KOPT-K1 (cell line): ENCODE measurements around the gene FAM200B.
A peak's percentile ranks its signal among the peaks of the same experiment; 100 is the strongest.

Experiments
- H3K27ac ChIP-seq: fragments of 200-600 bp; sonication (generic); 2 replicates; pipeline ENCODE4 v1.5.1; 2016; ENCODE audit warnings: antibody characterized with exemption, mild to moderate bottlenecking, low read depth, low read length; ENCODE audit not compliant: poor library complexity, severe bottlenecking
- H3K36me3 ChIP-seq: fragments of 200-600 bp; sonication (generic); 2 replicates; pipeline ENCODE4 v1.5.1; 2017; ENCODE audit warnings: antibody characterized with exemption, mild to moderate bottlenecking, low read length, moderate library complexity; ENCODE audit not compliant: insufficient read depth
- H3K9me3 ChIP-seq: fragments of 200-600 bp; sonication (generic); 2 replicates; pipeline ENCODE4 v1.5.1; 2017; ENCODE audit warnings: antibody characterized with exemption, low read length, mild to moderate bottlenecking; ENCODE audit not compliant: insufficient read depth, poor library complexity, severe bottlenecking

The FAM200B gene

DNA sequence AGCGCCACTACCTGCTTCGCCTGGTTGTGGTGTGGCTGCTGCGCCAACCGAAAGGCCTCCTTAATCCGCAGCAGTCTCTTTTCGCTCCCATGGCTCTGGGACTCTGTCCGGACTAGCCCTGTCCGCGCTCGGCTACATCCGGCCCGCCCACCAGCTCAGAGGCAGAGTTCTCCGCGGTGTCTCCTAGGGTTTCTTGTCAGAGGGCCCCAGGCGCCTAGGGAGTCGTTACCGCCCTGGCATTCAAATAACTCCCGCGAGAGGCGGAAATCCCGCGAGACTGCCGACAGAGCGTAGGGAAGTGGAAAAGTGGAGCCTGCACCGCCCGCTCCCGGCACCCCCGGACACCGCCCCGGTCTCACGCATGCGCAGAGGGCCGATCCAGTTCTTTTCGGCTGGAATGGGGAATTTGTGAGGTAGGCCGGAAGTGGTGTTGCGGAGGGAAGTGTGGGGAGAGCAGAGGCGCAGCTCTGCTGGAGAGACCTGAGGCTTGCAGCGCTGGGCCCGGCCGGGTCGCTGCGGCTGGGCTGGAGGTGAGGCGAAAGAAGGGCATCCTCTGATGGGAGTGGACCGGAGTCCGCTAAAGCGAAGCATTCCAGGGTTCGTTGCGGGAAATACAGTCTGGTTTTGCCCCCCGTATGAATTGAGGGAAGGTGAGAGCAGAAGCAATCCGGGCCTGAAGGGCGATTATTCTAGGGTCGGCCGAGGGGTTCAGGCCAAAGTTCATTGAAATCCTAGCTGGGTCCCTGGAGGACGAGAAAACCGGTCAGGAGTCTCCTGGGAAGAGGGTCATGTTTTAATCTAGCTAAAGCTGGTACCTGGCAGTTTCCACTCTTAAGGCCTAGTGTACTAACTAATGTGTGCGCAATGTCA lies at the start of gene FAM200B:
Gene FAM200B (plus strand): TSS at position 456 of the 870 bp plus-strand sequence. CDS start 5,151 bp downstream, outside the sequence.
- Histone ChIP-seq H3K9me3 (no peaks in the 10 kb centered on the region), H3K36me3 (peaks cover 28% of the 10 kb centered on the region), H3K27ac (peak within 1 kb of the TSS; percentile 90)

DNA sequence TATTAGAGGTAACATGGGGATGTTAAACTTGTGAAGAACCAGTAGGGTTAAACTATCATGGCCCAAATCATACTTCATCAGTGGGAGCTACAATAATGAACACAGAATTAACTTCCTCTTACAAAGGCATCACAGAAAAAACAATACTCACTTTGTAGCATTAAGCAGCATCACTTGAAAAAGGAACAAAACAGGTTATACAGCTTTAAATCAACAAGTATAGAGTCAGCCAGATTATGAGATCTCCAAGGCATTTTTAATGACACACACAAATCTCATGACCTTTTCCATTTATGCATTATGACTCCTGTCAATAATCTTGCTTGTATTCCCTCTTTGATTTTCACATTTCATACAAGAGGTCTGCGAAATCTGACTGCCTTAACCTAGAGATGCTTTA lies 44.8 kb upstream of the FAM200B start:
- Histone ChIP-seq H3K36me3 (peaks cover 96% of the 10 kb centered on the region), H3K9me3 (peaks cover 12% of the 10 kb centered on the region), H3K27ac (no peak overlapping the region)

DNA sequence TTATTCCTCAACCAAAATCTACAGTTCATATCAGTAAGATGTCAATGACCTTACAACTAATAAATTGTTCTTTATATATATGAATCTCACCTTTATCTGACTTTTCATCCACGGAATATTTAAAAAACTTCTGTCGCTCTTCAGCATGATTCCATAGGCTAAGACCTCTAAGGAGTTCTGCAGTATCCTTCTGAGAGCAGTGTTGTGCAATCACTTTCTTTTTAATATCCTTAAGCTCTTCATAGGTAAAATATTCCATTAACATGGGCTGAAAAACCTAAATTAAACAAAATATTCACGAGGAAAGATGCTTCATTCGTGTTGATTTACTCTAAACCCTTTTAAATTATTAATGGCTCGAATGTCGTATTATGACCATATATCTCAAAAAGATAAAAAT lies 43.2 kb upstream of the FAM200B start:
- Histone ChIP-seq H3K36me3 (peaks cover 84% of the 10 kb centered on the region), H3K27ac (no peak overlapping the region), H3K9me3 (peaks cover 5% of the 10 kb centered on the region)

DNA sequence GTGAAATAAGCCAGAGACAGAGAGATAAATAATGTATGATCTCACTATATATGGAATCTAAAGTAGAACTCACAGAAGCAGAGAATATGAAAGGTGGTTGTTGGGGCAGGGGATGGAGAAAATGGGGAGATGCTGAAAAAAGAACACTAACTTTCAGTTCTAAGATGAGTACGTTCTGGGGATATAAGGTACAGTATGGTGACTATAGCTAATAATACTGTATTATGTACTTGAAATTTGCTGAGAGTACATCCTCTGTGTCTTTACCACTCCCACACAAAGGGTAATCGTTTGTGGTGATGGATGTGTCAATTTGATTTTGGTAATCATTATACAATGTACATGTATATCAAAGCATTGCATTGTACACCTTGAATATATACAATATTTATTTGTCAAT lies 33.0 kb upstream of the FAM200B start:
- no peaks in the 10 kb centered on the region for H3K9me3 ChIP-seq
- H3K27ac ChIP-seq: no peak overlapping the region
- peaks cover 5% of the 10 kb centered on the region; the same call in 1 of the 2 replicates for H3K36me3 ChIP-seq

DNA sequence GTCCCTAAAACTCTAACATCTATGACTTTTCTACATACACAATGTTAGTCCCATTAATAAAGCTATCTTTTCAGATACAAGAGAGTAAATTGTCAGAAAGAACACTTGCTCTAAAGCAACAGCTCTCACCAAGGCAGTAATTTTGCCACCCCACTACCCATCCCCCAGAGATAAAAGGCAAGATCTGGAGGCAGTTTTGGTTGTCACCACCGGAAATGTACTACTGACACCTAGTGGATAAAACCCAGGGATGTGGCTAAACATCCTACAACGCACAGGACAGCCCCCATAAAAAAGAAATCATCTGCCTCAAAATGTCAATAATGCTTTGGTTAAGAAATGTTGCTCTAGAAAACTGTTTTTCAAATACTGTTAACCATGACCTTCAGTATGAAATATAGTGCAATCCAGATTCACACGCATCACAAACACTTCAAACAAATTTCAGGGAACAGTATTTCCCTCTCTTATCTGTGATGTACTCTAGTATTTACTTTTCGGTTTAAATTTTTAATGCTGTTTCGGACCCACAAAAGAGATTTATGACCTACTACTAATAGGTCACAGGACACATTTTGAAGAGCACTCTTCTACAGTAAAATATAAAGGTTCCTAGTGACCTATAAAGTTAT lies 31.6 kb upstream of the FAM200B start:
- peak overlapping the region; percentile 37 for H3K27ac ChIP-seq
- H3K36me3 ChIP-seq: no peaks in the 10 kb centered on the region
- H3K9me3 ChIP-seq: no peaks in the 10 kb centered on the region

DNA sequence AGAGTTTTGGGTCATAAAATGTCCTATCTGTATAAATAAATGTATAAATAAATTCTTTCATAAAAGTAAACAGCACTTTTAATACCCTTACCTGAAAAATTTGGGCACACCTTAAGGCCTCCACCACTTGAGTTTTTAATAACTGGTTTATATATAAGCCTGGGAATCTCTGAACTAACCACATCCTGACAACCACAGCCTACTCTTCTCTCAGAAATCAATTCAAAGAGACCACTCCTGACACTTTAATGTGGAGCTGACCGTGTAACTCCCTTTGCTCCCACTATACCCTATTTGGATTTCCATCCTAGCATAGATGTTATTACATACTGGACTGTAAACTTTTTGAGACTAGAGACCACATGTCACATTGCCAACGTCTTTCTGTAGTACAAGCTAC lies 30.0 kb upstream of the FAM200B start:
- Histone ChIP-seq H3K27ac (no peak overlapping the region), H3K36me3 (no peaks in the 10 kb centered on the region), H3K9me3 (no peaks in the 10 kb centered on the region)

DNA sequence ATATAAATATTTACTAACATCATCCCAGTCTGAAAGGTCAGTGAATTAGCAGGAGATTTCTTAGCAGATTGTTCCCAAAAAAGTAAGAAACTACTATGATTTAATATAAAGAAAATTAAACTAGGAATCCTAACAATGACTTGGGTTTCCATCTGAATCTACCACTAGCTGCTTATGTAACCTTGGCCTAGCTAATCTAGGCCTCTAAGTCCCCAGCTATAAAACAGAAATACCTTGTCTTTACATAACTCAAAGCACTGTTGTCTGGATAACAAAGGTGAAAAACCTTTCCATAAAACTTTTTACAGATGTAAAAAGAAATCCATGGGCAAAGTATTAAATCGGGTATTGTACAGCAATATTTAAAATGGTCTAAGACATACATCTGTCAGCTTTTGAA lies 29.4 kb upstream of the FAM200B start:
- Histone ChIP-seq H3K9me3 (no peaks in the 10 kb centered on the region), H3K27ac (no peak overlapping the region), H3K36me3 (no peaks in the 10 kb centered on the region)

DNA sequence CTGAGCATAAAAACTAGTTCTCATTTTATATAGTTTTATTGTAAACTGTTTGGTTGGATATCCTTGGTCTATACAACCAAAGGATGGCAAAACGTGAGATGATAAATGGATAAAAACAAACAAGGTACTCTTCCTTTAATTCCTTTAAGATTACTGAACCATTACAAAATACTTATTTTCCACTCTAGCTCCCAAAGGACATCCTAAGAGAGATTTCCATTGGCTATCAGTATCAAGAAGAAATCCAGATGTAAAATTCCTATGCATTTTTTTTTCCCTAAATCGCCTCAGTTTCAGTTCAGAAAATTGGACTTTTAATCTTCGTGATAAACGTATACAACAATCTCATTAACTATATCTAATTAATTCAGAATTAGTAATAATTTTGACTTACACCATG lies 28.8 kb upstream of the FAM200B start:
- H3K27ac ChIP-seq: peak overlapping the region; percentile 99
- no peaks in the 10 kb centered on the region for H3K36me3 ChIP-seq

DNA sequence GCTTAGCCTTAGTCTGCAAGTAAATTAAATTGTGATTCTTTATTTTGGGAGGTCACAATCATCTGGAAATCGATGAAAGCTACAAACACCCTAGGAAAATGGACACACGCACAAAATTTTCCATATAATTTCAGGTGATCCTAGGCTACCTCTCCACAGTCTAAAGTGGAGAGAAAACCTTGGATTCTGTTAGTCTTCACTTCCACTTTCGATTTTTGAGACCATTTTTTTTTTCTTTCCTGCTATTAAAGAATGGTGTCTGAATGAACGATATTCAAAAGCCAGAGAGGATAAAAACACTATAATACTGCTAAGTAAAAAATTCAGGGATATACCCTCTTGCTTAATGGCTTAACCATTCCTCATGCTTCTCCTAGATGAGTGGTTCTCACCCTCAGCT lies 28.2 kb upstream of the FAM200B start:
- H3K9me3 ChIP-seq: no peaks in the 10 kb centered on the region
- no peaks in the 10 kb centered on the region for H3K36me3 ChIP-seq
- peak overlapping the region; percentile 99 for H3K27ac ChIP-seq

More for the DNA sequence above, 28.8 kb upstream of the FAM200B start:
- H3K9me3 ChIP-seq: no peaks in the 10 kb centered on the region

DNA sequence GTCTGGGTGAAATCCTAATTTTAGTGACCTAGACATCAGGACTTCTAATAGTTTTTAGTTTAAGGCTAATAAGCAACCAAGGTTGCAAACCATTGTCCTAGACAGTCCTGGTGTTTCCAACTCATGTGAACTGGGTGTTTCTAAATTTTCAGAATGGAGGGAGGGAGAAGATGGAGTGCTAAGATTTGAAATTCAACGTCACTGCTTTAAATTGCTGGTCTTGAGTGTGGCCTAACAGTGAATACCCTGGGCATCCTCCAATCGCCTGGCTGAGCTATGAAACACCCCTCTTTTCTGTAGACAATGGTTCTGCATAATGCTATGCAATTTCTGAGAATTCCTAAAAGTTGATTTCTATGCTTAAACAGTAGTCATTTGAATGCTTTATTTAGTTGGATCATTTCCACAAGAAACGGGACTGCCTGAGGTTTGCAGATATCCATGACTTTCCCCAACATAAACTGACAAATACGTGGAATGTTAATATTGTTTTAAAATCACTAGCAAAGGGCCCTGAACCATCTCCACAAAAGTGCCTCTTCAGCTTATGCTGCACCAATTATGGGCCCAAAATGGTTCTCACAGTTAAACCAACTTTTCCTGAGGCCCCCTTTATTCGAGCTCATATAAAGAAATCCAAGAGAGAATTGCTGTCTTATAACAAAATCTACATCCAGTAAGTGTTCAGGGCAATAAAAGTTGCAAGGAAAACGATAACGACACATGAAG lies 27.6 kb upstream of the FAM200B start:
- Histone ChIP-seq H3K36me3 (no peaks in the 10 kb centered on the region), H3K27ac (peak overlapping the region; percentile 99)

DNA sequence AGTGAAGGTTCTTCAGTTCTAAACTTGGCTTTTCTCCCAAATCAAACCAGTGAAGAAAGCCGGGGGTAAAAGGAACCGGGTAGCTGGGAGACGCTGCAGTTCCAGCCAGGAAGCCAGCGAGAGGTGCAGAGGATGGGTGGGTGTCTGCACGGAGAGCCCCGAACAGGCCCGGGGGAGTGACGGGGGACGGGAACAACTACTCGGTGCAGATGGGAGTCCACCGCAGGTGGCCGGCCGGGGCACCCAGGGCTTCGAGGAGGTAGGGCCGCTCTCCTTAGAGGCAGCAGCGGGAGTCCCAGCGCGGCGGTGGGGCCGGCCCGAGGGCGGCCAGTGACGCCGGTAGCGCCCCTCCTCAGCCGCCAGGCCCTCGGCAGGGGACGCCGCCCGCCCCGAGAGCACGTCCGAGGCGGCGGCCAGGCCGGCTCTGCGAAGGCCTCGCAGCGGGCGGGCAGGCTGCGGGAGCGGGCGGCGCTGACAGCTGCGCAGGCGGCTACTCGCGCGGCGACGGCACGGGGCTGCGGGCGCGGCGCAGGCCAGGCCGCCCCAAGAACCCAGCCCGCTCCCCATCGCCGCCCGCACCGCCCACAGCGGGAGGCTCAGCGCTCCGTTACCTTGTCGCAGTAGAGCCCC lies 26.9 kb upstream of the FAM200B start:
- Histone ChIP-seq H3K27ac (peak overlapping the region; percentile 99), H3K9me3 (no peaks in the 10 kb centered on the region), H3K36me3 (0 out of 2 replicates have a peak, but pooled peaks cover 6% of the 10 kb centered on the region)

More for the DNA sequence above, 27.6 kb upstream of the FAM200B start:
- H3K9me3 ChIP-seq: no peaks in the 10 kb centered on the region

DNA sequence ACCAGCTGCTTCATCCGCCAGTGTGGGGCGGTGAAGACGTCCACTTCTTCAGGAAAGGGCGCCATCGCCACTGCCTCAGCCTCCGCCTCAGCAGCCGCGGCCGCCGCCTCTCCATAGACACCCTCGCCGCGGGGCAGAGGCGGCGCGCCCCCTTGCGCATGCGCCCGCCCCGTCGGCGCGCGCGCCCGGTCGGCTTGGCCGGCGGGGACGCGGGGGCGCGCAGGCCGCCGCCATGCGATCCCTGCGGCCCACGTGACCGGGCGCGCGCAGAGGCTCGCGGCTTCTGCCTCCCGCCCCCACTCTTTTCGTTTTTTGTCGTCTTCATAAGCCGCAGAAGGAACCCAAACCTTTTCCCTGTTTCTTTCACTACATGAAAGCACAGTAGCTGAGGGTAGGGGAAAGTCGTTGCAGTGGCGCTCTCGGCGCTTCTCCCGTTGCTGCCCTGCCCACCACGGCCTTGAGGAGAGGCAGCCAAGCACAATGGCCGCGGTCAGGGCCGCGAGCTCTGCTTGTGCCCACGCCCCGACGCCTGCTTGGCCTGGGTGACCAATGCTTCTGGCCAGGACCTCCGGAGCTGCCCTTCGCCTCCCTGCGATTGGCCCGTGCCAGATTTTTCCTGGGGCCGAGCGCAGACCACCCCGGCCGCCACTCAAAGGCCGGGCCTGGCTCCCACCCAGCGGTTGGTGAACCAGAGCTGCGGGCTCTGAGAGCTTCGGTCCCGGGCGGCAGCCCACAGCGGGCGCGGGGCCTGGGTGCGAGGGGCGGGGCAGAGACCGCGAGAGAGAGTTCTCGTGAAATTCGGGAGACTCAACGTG lies 26.2 kb upstream of the FAM200B start, which contains the start of gene FBXL5:
Gene FBXL5 (minus strand): TSS at position 135 of the 815 bp plus-strand sequence. CDS start 70 bp downstream, at position 65.
- 0 out of 2 replicates have a peak, but pooled peaks cover 7% of the 10 kb centered on the region for H3K36me3 ChIP-seq
- H3K27ac ChIP-seq: peak within 1 kb of the TSS; percentile 99
- no peaks in the 10 kb centered on the region for H3K9me3 ChIP-seq

DNA sequence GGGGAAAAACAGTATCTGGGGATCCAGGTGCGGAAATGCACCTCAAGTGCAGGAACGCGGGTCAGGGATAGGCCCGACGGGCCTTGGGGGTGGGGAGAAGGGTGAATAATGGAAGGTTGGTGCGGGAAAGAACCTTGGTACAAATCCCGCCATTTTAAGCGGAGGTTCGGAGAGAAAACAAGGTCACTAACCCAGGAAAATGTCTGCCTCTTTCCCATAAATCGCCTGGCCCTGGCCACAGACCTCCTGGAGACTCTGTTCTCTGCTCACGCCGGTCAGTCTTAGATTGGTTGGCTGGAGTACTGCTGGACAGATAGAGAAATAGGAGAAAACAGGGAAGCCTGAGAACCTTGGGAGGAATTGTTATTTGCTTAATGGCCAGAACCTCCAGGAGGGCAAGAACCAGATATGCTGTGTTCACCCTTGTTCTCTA lies 25.6 kb upstream of the FAM200B start:
- Histone ChIP-seq H3K27ac (peak overlapping the region; percentile 99), H3K36me3 (0 out of 2 replicates have a peak, but pooled peaks cover 7% of the 10 kb centered on the region), H3K9me3 (no peaks in the 10 kb centered on the region)

DNA sequence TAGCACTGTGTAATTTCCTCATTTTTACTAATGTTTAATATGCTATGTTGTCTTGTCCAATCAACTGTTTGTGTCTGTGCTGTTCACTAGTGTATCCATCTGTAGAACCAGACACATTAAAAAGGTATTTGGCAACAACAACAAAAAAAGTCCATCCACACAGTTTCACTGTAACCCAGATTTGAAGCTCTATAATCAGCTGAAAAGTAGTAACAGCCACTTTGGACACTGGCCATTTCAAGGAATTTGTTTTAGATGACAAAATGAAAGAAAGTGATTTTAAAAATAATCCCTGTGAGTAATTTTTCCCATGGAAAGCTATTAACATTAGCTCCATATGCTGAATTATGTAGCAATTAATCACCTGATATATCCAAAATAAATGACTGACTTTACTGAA lies 24.3 kb upstream of the FAM200B start:
- H3K27ac ChIP-seq: no peak overlapping the region
- no peaks in the 10 kb centered on the region for H3K9me3 ChIP-seq
- H3K36me3 ChIP-seq: peaks cover 7% of the 10 kb centered on the region; the same call in 1 of the 2 replicates
